HG02981 (cell line): Measurements from ENCODE around the gene DNAH3.
"Not testable (repeated sequence)": the region's sequence is repeated elsewhere in the genome, so short reads cannot be mapped to it uniquely, and the experiment has no call there.

ENCODE experiments used
- ATAC-seq: cut with Tn5 transposase; IDR thresholded peaks from one replicate; pipeline ENCODE4 v1.9.1; 2021; ENCODE audit warnings: mild to moderate bottlenecking, moderate library complexity; ENCODE audit not compliant: unreplicated experiment

The DNAH3 gene

DNA sequence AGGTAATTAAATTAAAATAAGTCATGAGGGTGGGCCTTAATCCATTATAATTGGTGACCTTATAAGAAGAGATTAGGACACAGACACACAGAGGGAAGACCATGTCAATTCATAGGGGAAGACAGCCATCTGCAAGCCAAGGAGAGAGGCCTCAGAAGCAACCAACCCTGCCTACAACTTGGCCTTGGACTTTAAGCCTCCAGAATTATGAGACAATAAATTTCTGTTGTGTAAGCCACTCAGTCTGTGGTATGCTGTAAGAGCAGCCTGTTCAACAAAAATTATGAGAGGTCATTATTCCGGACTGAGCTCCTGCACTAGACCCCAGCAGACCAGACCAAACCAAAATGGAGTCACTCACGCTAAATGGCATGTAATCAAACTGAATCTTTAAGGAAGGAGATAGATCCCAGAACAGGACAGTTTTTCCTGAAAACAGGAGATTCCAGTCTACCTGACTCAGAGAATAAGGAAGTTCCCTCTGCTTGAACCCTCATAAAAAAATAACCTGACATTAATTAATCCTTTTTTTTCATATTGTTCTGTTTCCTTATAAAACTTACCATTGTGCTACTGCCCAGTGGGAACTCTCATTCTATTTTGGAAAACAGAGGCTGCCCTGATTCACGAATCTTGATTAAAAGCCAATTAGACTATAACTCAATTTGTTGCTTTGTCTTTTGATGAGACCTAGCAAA lies 74.3 kb downstream of the DNAH3 start:
- ATAC-seq = no peak

DNA sequence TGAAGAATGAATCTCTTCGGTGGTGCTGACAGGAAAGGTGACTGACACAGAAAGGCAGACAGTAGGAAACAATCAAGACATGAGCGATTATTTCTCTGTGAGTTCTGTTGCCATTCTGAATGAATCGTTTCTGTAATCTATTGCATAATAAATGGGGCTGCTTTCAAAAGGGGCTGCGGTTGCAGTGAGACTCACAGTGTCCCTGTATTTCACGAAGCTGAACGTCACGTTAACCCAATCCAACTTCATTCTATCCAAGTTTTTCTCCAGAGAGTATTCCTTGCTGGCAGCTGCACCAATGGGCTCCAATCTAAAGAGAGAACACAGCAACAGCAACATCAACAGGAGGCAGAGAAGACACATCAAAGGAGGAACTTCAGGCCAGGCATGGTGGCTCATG lies 75.4 kb downstream of the DNAH3 start:
- ATAC-seq = no peak

DNA sequence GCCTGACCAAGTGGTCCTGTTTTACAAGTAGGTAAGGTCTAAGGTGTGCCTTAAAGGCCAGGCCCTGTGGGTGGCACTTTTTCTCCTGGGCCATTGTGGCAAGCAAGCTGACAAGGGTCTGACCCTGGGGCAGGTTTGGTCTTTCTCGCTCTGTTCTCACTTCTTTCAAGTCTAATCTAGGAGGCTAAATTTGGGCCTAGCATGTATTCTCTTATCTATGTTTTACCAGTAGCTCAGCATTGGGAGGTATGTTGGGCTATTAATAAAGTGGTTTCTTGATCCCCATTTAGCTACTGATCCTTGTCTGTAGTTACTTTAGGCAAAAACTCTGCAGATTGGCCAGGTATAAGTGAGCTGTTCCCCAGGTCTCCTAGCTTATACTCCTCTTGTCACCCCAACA lies 77.7 kb downstream of the DNAH3 start:
- no peak for ATAC-seq

DNA sequence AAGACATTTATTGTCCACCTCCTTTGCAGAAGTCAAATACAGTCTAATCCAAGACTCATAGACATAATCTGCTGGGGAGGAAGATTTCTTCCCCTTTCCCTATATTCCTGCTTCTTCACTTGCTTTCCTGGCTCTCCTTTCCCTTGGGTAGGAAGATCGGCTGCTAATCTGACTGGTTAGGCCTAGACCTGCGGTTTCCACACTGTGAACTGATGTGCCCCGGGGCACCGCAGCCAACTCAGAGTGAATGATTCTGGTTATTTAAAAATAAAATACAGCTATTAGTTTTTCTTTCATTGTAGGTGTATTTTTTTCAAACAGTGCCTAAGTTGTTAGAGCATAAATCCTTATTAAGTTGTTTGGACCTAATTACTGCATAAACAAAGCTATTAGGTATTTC lies 78.9 kb downstream of the DNAH3 start:
- no peak for ATAC-seq

DNA sequence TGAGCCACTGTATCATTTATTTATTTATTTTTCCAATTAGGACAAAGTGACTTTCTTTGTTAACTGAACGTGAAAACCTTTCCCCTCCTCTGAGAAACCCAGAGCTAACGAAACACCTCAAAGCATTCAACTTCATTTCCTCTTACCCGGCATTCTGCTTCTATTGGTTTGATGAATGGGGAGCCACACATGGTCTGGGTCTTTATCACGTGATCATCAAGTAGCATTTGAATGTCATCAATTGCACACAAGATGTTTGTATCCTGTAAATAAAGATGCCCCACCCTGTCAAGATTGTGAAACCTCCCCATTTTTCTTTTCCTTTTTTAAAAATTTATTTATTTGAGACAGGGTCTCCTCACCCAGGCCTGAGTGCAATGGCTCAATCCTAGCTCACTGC lies 80.1 kb downstream of the DNAH3 start:
- ATAC-seq = no peak

DNA sequence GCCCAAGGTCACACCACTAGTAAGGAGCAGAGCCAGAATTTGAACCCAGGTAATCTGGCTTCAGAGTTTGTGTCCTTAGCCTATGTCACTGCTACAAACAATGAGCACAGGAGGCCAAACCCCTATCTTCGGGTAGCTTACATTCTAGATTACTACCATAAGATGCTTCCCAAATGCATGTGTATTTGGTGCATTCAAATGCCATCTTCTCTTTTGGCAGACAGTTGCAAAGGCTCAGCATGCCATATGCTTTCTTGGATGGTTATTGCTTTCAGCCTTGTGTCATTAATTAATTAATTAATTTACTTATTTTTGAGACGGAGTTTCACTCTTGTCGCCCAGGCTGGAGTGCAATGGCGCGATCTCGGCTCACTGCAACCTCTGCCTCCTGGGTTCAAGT lies 80.7 kb downstream of the DNAH3 start:
- no peak for ATAC-seq

DNA sequence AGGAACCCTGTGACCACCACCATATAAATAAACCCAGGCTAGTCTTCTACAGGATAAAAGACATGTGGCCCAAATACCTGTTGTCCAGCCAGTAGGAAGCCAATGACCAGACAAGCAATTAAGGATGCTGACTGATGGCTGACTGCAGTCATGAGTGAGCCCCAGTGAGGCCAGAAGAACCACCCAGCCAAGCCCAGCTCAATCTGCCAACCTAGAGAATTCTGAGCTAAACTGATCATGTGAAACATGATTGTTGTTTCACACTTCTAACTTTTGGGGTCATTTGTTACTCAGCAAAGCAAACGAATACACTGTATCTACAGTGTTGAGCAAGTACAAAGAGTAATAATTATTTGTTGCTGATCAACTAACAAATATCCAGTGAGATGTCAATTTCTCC lies 86.4 kb downstream of the DNAH3 start:
- ATAC-seq = no peak

DNA sequence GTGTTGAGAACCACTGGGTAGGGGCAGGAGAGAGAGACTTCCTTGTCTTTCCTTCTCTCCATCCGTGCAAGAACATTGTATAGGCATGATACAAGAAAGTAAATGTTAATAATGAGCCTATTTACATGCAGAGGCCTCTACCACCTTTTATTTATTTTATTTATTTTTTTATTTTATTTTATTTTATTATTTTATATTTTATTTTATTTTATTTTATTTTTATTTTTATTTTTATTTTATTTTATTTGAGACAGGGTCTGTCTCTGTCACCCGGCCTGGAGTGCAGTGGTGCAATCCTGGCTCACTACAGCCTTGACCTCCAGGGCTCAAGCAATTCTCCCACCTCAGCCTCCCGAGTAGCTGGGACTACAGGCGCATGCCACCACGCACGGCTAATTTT lies 87.3 kb downstream of the DNAH3 start:
- not testable (repeated sequence) for ATAC-seq

DNA sequence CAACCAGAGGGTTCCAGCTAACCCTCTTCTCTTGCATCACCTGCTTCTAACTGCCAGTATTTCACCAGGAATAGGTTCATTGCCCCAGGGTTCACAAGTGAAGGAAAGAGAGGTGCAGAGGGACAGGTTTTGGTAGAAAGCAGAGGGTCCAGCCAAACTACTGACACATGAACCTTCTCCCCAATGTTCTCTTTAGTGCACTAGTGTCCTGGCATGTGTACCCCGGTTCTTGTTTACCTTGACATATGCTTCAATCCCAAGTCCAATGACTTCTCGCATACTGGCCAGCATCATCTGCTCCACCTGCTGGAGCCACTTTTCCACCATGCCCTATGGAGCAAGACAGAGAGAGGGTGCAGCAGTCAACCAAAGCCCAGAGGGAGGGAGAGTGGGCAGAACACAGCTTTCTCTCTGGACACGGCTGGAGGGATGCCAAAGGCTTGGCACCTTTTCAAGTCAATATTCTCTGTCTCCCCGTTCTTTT lies 90.6 kb downstream of the DNAH3 start:
- no peak for ATAC-seq

DNA sequence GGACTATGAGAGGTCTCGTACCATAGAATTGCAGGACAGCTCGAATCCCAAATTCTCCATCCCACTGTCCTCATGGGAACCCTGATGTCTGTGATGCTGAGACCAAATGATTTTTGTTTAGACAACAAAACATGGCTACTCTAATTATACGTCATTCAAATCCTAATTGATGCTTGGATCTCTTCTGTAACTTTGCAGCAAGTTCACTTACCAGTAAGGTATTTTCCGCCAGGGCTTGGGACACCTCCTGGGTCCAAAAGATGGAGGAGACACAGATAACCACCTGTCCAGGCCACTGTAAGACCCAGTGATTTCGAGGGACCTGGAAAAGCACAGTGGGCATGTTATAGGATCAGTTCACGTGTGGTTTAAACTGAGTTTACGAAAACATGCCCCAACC lies 92.8 kb downstream of the DNAH3 start:
- ATAC-seq = no peak

DNA sequence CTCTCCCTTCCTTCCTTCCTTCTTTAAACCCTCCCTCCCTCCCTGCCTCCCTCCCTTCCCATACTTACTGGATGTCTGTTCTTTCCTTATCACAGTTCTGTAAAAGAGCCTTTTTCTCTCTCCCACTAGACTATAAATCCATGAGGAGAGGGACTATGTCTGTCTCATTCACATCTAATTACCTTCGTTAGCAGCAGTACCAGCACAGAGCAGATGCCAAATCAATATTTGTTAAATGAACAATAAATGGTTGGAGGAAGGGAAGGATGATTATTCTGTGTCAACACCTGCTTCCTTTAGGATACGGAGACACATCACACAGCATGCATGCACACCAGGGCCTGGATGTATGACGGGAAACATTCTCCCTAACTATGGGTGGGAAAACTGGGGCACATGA lies 94.2 kb downstream of the DNAH3 start:
- no peak for ATAC-seq

DNA sequence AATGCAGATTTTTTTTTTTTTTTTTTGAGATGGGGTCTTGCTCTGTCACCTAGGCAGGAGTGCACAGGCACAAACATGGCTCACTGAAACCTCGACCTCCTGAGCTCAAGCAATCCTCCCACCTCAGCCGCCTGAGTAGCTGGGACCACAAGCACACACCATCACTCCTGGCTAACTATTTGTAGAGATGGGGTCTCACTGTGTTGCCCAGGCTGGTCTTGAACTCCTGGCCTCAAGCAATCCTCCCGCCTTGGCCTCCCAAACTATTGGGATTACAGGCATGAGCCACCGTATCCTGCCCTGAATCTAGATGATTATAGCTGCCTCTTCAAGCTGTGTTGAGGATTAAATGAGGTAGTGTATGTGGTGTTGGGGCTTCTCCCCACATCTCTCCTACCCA lies 94.9 kb downstream of the DNAH3 start:
- not testable (repeated sequence) for ATAC-seq

DNA sequence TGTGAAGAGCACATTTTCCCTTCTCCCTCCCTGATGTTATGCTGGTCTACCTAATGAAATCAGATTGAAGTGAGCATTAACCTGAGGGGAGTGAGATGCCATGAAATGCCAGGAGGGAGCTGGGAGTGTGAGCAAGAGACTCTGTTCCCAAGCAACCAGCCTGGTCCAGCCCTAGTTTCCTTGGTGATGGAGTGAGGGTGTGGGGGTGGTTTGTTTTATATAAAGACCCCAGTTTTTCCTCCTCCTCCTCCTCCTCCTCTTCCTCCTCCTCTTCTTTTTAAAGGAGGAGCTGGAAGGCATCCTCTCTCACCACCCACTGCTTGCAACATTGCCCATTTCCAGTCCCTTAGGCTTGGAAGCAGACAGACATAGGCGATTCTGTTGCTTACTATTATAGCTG lies 97.1 kb downstream of the DNAH3 start:
- no peak for ATAC-seq

DNA sequence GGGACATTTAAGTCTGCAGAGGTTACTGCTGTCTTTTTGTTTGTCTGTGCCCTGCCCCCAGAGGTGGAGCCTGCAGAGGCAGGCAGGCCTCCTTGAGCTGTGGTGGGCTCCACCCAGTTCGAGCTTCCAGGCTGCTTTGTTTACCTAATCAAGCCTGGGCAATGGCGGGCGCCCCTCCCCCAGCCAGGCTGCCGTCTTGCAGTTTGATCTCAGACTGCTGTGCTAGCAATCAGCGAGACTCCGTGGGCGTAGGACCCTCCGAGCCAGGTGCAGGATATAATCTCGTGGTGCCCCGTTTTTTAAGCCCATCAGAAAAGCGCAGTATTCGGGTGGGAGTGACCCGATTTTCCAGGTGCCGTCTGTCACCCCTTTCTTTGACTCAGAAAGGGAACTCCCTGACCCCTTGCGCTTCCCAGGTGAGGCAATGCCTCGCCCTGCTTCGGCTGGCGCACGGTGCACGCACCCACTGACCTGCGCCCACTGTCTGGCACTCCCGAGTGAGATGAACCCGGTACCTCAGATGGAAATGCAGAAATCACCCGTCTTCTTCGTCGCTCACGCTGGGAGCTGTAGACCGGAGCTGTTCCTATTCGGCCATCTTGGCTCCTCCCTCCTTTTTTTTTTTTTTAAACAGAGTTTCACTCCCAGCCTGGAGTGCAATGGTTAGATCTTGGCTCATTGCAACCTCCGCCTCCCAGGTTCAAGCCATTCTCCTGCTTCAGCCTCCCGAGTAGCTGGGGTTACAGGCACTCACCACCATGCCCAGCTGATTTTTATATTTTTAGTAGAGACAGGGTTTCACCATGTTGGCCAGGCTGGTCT lies 102.3 kb downstream of the DNAH3 start:
- ATAC-seq = not testable (repeated sequence)

DNA sequence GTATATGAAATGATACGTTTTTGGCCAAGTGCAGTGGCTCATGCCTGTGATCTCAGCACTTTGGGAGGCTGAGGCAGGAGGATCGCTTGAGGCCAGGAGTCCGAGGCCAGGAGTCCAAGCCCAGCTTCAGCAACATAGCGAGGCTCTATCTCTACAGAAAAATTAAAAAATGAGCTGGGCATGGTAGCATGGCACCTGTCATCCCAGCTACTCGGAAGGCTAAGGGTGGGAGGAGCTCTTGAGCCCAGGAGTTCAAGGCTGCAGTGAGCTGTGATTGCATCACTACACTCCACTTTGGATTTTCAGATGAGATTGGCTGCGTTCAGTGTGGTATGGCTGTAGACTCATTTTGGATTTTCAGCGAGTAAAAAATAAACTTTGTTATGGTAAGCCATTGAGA lies 112.4 kb downstream of the DNAH3 start:
- no peak for ATAC-seq

DNA sequence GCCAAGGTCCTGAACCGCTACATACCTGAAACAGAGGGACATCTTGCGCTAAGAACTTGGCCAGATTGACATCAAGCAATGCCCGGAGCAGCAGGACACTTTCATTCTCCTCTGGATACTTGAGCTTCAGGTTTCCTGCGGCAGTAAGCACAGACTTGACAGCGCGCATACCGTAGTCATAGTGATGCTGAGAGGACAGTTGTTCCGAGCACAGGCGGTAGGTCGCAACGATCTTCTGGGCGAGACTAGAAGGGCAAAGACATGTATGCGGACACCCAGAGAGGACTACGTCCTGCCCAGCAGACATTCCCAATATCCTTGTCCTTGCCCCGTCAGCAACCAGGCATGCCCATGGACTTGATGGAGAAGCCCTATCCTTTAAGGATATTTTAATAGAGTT lies 112.9 kb downstream of the DNAH3 start:
- no peak for ATAC-seq

DNA sequence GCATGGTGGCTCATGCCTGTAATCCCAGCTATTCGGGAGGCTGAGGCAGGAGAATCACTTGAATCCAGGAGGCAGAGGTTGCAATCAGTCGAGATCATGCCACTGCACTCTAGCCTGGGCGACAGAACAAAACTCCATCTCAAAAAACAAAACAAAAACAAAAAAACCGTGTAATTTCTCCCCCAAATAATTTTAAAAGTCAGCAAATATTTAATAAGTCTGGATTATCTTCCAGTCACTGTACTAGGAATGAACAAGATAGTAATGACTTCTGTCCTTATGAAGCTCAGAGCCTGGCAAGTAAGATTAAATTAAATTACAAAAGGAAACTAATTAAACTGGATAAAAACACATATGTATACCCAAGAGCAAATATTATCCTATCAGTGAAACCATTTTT lies 113.5 kb downstream of the DNAH3 start:
- ATAC-seq = no peak

DNA sequence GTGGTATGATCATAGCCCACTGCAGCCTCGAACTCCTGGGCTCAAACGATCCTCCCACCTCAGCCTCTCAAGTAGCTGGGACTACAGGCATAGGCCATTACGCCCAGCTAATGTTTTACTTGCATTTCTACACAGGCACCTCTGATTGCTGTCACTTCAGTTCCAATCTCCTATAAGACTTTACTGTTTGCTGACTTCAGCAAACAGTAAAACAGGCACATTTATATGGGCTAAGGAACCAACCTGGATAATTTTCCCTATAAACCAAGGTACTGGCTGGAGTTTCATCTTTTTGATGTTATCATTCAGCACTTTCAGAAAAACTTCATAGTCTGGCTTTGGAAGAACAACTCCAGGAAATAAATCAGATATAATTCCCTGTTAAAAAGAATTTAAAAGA lies 114.2 kb downstream of the DNAH3 start:
- ATAC-seq = no peak

DNA sequence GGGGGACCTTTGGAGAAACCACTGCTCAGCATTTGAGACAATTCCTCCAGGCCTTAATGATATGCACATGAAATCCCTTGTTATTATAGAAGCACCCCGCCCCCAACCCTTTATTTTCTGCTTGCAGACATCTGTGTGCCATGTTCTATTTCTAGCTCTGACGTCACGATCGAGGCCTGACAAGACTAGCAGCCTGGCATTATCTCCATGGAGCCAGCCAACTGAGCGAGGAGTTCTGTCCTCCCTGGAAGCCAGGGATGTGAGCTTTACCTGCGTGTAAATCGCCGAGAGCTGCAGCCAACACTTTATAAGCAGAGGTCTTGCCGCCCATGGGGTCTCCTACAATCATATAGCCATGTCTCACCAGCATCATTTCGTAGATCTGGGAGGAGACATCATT lies 116.9 kb downstream of the DNAH3 start:
- ATAC-seq = no peak

DNA sequence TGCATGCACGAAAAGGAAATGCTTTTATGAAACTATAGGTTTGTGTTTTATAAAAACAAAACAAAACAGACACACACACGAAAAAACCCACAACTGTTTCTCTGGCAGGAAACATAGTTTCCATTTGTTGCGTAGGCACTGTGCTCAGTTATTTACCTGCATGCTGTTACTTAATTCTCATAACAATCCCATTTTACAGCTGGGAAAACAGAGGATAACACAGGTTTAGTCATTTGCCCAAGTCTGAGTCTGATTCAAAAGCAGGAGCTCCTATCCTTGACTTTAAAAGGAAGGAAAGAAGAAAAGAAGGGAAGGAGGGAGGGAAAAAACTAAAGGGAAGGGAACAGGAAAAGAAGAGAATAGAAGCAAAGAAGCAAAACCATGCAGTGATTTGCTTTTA lies 117.4 kb downstream of the DNAH3 start:
- ATAC-seq = no peak

DNA sequence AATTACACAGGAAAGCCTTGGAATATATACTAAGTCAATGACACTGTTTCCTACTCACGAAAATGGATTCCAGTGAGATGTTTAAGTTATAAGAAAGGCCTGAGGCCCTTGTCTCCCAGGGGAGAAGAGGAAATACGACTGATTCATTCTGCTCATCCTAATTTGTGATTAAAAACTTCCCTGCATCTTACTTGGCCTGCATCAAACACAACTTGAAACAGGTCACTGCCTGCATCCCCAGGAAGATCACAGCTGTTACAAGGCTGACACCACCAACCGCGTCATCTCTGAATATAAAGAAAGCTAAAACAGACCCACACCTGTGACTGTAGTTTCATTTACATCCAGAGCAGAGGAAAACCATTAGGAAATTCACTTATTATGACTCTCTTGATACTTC lies 121.9 kb downstream of the DNAH3 start:
- ATAC-seq = no peak

DNA sequence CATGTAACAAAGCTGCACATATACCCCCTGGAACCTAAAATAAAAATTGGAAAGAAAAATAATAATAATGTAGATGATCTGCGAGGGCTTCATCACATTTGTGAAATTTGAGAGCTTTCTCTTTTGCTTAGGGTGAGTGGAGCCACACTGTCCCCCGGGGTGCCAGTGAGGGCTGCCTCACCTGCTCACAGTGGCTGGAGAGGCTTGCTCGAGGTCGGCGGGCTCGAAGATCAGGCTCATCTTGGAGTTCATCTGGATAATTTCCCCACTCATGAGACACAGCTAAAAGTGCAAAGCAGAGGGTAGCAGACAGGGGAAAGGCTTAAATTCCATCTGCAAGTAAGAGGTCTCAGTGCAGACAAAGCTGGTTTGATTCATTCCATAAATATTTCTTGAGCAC lies 123.8 kb downstream of the DNAH3 start:
- no peak for ATAC-seq
